ENCODE results near the gene VPS16.
"Not testable (repeated sequence)": the region's sequence is repeated elsewhere in the genome, so short reads cannot be mapped to it uniquely, and the experiment has no call there.

GRCh38 chr20:2895154-2895553, 54.6 kb downstream of the VPS16 start:
- TF ChIP-seq CTCF (IDR thresholded peaks at IDR 0.05); POLR2AphosphoS5 (IDR thresholded peaks at IDR 0.05); POLR2A (IDR thresholded peaks at IDR 0.05; ENCODE audit: low read depth); EP300 (IDR thresholded peaks at IDR 0.05): not testable (repeated sequence)
